Upper lobe of left lung (tissue), 6 donors: ENCODE data around the gene TBXAS1. TPM values are rescaled to one million over a fixed set of nuclear protein-coding genes. Genes with fewer than 3 reads are reported as not detected.

Experiments
- ATAC-seq, 2 donors: fragments of 200-7000 bp; cut with Tn5 transposase; one replicate each; pipeline ENCODE4 v1.9.1; 2022; ENCODE audit warnings: mild to moderate bottlenecking in 2 of 2, moderate library complexity in 2 of 2; ENCODE audit not compliant: low FRiP score in 2 of 2
- DNase-seq, 2 donors: peaks; one replicate each; pipeline ENCODE4 v3.0.0-alpha.2; 2019 to 2020
- H3K27ac ChIP-seq, 4 donors: fragments of 200-600 bp; sonication (generic); one replicate each; pipeline ENCODE4 v1.5.1; 2016 to 2019
- H3K27me3 ChIP-seq, 4 donors: fragments of 200-600 bp; sonication (generic); one replicate each; pipeline ENCODE4 v1.5.1; 2017 to 2019
- H3K36me3 ChIP-seq, 4 donors: fragments of 200-600 bp; sonication (generic); one replicate each; pipeline ENCODE4 v1.5.1; 2016 to 2019
- H3K4me1 ChIP-seq, 4 donors: fragments of 200-600 bp; sonication (generic); one replicate each; pipeline ENCODE4 v1.5.1; 2018 to 2019
- H3K4me3 ChIP-seq, 4 donors: fragments of 200-600 bp; sonication (generic); one replicate each; pipeline ENCODE4 v1.5.1; 2017 to 2019; ENCODE audit warnings: mild to moderate bottlenecking in 2 of 4, moderate library complexity in 1 of 4
- H3K9me3 ChIP-seq, 4 donors: fragments of 200-600 bp; sonication (generic); one replicate each; pipeline ENCODE4 v1.5.1; 2018 to 2019
- CTCF ChIP-seq, 6 experiments: fragments of 450-650 bp in 4 of 6; fragments of 200-600 bp in 2 of 6; sonication (generic) in 2 of 6; IDR thresholded peaks; one replicate each; pipeline ENCODE4 v1.5.1; 2016 to 2019; ENCODE audit warnings: antibody characterized with exemption in 6 of 6
- EP300 ChIP-seq, 4 donors: sonication (generic); formaldehyde crosslinking; IDR thresholded peaks; one replicate each; pipeline ENCODE4 v1.5.1; 2017; ENCODE audit warnings: antibody characterized with exemption in 4 of 4, control low read depth in 2 of 4
- POLR2A ChIP-seq, 4 donors: fragments of 450-650 bp; IDR thresholded peaks; one replicate each; pipeline ENCODE4 v1.5.1; 2016 to 2017; ENCODE audit warnings: antibody characterized with exemption in 4 of 4, mild to moderate bottlenecking in 2 of 4
- POLR2AphosphoS5 ChIP-seq, 2 donors: sonication (generic); formaldehyde crosslinking; IDR thresholded peaks; one replicate each; pipeline ENCODE4 v1.5.1; 2017; ENCODE audit warnings: antibody characterized with exemption in 2 of 2
- WGBS, 2 donors: methylation state at CpG; one replicate each; pipeline ENCODE4 v1.1.5; 2017 to 2018; 5-methylcytosine and 5-hydroxymethylcytosine counted together
- total RNA-seq, 6 donors: library from RNA; depleted of rRNA in 4 of 6; stranded (reverse); fragments of >200 nt in 4 of 6; gene quantifications; one replicate each; pipeline versions ENCODE4 v1.1.0 to v1.2.1, GENCODE V29; 2016 to 2021
- donor health status: DM: no; HTN: no; CAD: no; lungs with moderate emphysema.
- donor health status: DM: no; HTN: yes; CAD: no; lungs with severe emphysema.

TBXAS1 gene
- total RNA-seq, 6 donors from 2014 or later, result 62.8 to 317 (median 85.6) TPM

- DNase-seq, result no peak
- WGBS, 2 donors, result 84 to 88% methylated on average over 6 of the region's 6 CpGs
- H3K9me3 ChIP-seq, result peaks cover 0 to 3% (median 0%) of the 10 kb centered on the region in 4 donors
- H3K27ac ChIP-seq, result no peak overlapping the region
- no peaks in the 10 kb centered on the region for H3K36me3 ChIP-seq
- H3K4me1 ChIP-seq, result peaks cover under 1 to 7% (median 6%) of the 10 kb centered on the region in 4 donors
- H3K4me3 ChIP-seq, result no peak overlapping the region
- H3K27me3 ChIP-seq, result no peaks in the 10 kb centered on the region
- no peak for ATAC-seq
- TF ChIP-seq EP300 (IDR thresholded peaks at IDR 0.05) (no peak), POLR2A (IDR thresholded peaks at IDR 0.05) (no peak), POLR2AphosphoS5 (IDR thresholded peaks at IDR 0.05) (no peak), CTCF (IDR thresholded peaks at IDR 0.05) (no peak)
These were observed 113.6 kb downstream of the TBXAS1 start for GRCh38 chr7:139942636-139943035.

GRCh38 chr7:139943401-139943800 lies 114.3 kb downstream of the TBXAS1 start:
- Histone ChIP-seq H3K4me1 (peaks cover 0 to 7% (median 0%) of the 10 kb centered on the region in 4 donors), H3K27ac (no peak overlapping the region), H3K36me3 (no peaks in the 10 kb centered on the region), H3K9me3 (peaks cover 0 to 3% (median 0%) of the 10 kb centered on the region in 4 donors), H3K4me3 (no peak overlapping the region), H3K27me3 (no peaks in the 10 kb centered on the region)
- TF ChIP-seq EP300 (IDR thresholded peaks at IDR 0.05) (no peak), CTCF (IDR thresholded peaks at IDR 0.05) (no peak), POLR2A (IDR thresholded peaks at IDR 0.05) (no peak), POLR2AphosphoS5 (IDR thresholded peaks at IDR 0.05) (no peak)
- 79 to 87% methylated on average over 4 of the region's 4 CpGs for WGBS, 2 donors
- no peak for DNase-seq
- no peak for ATAC-seq

DNA sequence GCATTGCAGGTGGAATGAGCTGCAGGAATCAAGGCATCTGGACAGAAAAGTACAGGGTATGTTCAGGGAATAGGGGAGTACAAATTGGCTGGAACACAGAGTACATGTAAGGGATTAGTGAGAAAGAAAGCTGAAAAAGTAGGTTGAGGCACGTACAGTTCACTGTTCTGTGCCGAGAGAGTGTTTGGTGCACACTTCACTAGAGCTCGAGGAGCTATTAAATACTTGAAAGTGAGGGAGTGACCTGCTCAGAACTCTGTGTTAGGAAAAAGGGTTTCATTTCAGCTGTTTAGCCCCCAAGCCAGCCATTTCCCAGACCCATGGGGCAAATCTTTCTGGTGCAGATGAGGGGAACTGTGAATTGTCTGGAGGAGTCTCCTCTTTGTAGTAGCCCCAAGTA lies 115.2 kb downstream of the TBXAS1 start:
- no peak for ATAC-seq

GRCh38 chr7:139946533-139946932 lies 117.5 kb downstream of the TBXAS1 start:
- 34 to 46% methylated on average over 2 of the region's 2 CpGs for WGBS, 2 donors
- peaks cover 0 to 7% (median 0%) of the 10 kb centered on the region in 4 donors for H3K4me1 ChIP-seq
- no peak overlapping the region for H3K4me3 ChIP-seq
- H3K27me3 ChIP-seq, result no peaks in the 10 kb centered on the region
- ATAC-seq (no peak), DNase-seq (no peak)
- H3K36me3 ChIP-seq, result no peaks in the 10 kb centered on the region
- TF ChIP-seq POLR2AphosphoS5 (IDR thresholded peaks at IDR 0.05) (no peak), CTCF (IDR thresholded peaks at IDR 0.05) (no peak), EP300 (IDR thresholded peaks at IDR 0.05) (no peak), POLR2A (IDR thresholded peaks at IDR 0.05) (no peak)
- H3K9me3 ChIP-seq, result peaks cover 0 to 3% (median 0%) of the 10 kb centered on the region in 4 donors
- H3K27ac ChIP-seq, result no peak overlapping the region

More for the DNA sequence above, 115.2 kb downstream of the TBXAS1 start:
- Histone ChIP-seq H3K4me3 (no peak overlapping the region), H3K9me3 (peaks cover 0 to 3% (median 0%) of the 10 kb centered on the region in 4 donors), H3K27ac (no peak overlapping the region), H3K27me3 (no peaks in the 10 kb centered on the region), H3K36me3 (no peaks in the 10 kb centered on the region), H3K4me1 (peaks cover 0 to 7% (median 0%) of the 10 kb centered on the region in 4 donors)
- TF ChIP-seq EP300 (IDR thresholded peaks at IDR 0.05), result no peak
- TF ChIP-seq POLR2AphosphoS5 (IDR thresholded peaks at IDR 0.05), result no peak
- TF ChIP-seq POLR2A (IDR thresholded peaks at IDR 0.05), result no peak
- no peak for TF ChIP-seq CTCF (IDR thresholded peaks at IDR 0.05)
- DNase-seq, result no peak
- WGBS, 2 donors, result 72 to 93% methylated on average over 3 of the region's 3 CpGs

DNA sequence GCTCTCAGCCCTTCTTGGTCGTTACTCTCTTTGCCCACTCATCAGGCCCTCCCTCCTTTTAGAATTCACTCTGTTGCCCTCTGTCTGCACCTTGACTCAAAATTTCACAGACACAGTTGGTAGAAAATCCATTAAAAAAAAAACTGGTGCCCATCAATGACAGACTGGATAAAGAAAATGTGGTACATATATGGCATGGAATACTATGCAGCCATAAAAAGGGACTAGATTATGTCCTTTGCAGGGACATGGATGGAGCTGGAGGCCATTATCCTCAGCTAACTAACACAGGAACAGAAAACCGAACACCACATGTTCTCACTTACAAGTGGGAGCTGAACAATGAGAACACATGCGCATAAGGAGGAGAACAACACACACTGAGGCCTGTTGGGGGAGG lies 118.0 kb downstream of the TBXAS1 start:
- DNase-seq (no peak), ATAC-seq (no peak)
- H3K9me3 ChIP-seq, result peaks cover 0 to 3% (median 0%) of the 10 kb centered on the region in 4 donors
- WGBS, 2 donors, result 83 to 95% methylated on average over 3 of the region's 3 CpGs
- no peak overlapping the region for H3K4me3 ChIP-seq
- H3K4me1 ChIP-seq, result peaks cover 0 to 7% (median 0%) of the 10 kb centered on the region in 4 donors
- H3K27me3 ChIP-seq, result no peaks in the 10 kb centered on the region
- TF ChIP-seq POLR2AphosphoS5 (IDR thresholded peaks at IDR 0.05), result no peak
- TF ChIP-seq POLR2A (IDR thresholded peaks at IDR 0.05), result no peak
- no peak for TF ChIP-seq CTCF (IDR thresholded peaks at IDR 0.05)
- H3K36me3 ChIP-seq, result no peaks in the 10 kb centered on the region
- H3K27ac ChIP-seq, result no peak overlapping the region
